ENCODE measurements around the gene MAN1A2. TPM values are rescaled to one million over a fixed set of nuclear protein-coding genes. Genes with fewer than 3 reads are reported as not detected.
"Not testable (repeated sequence)": the region's sequence is repeated elsewhere in the genome, so short reads cannot be mapped to it uniquely, and the experiment has no call there.

Gene MAN1A2
- total RNA-seq, 1 donor from 2014 or later: 23.1 TPM

DNA sequence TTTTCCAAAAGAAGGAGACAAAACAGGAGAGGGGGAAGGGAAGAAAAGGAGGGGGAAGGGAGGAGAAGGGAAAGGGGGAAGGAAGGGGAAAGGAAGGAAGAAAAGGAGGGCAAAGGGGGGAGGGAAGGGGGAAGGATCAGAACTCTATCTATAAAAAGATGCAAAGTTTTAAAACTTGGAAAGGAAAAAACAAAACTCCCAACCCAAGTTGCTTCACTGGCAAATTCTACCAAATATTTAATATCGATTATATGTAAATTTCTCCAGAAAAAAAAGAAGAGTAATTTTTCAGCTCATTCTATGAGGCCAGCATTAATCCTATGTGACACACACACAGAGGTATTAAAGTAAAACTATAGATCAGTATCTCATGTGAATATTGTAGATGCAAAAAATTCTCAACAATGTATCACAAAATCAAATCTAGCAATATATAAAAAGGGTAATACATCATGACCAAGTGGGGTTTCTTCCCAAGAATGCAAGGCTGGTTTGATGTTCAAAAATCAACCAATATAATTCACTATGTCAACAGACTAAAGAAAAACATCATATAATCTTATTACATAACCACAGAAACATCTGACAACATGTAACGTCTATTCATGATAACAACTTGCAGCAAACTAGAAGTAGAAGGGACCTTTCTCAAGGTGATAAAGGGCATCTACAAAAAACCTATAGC, 57.9 kb downstream of the MAN1A2 start:
- no peak overlapping the region for H3K4me3 ChIP-seq (ENCODE audit: low read depth, low read length)
- TF ChIP-seq, protein P1, sequence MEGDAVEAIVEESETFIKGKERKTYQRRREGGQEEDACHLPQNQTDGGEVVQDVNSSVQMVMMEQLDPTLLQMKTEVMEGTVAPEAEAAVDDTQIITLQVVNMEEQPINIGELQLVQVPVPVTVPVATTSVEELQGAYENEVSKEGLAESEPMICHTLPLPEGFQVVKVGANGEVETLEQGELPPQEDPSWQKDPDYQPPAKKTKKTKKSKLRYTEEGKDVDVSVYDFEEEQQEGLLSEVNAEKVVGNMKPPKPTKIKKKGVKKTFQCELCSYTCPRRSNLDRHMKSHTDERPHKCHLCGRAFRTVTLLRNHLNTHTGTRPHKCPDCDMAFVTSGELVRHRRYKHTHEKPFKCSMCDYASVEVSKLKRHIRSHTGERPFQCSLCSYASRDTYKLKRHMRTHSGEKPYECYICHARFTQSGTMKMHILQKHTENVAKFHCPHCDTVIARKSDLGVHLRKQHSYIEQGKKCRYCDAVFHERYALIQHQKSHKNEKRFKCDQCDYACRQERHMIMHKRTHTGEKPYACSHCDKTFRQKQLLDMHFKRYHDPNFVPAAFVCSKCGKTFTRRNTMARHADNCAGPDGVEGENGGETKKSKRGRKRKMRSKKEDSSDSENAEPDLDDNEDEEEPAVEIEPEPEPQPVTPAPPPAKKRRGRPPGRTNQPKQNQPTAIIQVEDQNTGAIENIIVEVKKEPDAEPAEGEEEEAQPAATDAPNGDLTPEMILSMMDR (conservative IDR thresholded peaks at IDR 0.05; ENCODE audit: low read depth, low read length): no peak
- no peak for DNase-seq (ENCODE audit: low read depth)

DNA sequence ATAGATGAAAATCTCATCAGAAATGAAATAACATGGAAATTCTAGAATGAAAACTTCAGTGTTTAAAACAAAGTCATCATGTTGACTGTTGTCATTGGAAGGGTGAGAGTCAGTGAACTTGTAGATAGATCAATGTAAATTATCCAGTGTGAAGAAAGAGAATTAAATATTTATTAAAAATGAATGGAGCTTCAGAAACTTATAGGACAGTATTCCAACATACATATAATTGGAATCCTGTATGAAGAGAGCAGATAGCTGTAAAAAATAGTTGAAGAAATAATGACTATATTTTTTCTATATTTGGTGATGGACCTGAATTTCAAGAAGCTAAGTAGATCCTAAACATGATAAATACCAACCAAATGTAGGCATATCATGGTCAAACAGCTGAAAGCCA, 60.0 kb downstream of the MAN1A2 start:
- H3K4me3 ChIP-seq (ENCODE audit: low read depth, low read length): no peak overlapping the region
- DNase-seq (ENCODE audit: low read depth): no peak
- TF ChIP-seq, protein P1 (conservative IDR thresholded peaks at IDR 0.05; ENCODE audit: low read depth, low read length): no peak

DNA sequence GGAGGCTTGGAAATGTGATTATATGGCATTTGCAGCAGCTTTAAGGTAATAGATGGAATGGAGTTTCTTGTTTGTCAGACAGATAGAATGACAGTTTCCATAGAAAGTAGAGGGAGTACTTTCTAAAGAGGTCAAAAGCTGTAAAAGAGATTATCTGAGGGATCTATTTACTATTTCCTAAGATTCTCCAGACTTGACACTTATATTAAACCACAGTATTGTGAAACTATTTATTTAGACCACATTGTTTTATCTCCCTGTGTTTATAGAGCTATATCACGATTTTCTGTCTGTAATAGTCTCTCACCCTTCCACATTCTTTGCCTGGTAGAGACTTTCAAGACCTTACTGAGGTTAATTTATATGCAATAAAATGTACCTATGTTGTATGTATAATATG, 66.7 kb downstream of the MAN1A2 start:
- DNase-seq (ENCODE audit: low read depth): no peak
- no peak overlapping the region for H3K4me3 ChIP-seq (ENCODE audit: low read depth, low read length)
- TF ChIP-seq, protein P1 (conservative IDR thresholded peaks at IDR 0.05; ENCODE audit: low read depth, low read length): no peak

DNA sequence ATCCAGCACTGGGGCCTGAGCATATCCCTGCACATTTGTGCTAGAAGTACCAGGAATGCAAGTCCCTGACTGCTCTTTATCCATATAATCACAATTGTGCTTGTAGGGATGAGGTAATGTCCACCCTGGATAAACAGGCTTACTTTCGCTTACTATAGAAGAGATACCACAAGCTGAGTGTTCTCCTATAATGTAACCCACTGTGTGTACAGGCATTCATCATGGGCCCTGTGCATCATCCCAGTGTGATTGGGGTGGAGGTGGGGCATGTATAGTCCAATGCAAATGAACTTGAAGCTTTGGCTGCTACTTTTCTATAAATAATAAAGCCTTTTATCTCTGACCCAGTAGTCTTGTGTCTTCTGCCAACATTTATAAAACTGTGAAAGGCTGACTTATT, 69.3 kb downstream of the MAN1A2 start:
- TF ChIP-seq, protein P1 (conservative IDR thresholded peaks at IDR 0.05; ENCODE audit: low read depth, low read length): no peak
- no peak overlapping the region for H3K4me3 ChIP-seq (ENCODE audit: low read depth, low read length)
- DNase-seq (ENCODE audit: low read depth): no peak

DNA sequence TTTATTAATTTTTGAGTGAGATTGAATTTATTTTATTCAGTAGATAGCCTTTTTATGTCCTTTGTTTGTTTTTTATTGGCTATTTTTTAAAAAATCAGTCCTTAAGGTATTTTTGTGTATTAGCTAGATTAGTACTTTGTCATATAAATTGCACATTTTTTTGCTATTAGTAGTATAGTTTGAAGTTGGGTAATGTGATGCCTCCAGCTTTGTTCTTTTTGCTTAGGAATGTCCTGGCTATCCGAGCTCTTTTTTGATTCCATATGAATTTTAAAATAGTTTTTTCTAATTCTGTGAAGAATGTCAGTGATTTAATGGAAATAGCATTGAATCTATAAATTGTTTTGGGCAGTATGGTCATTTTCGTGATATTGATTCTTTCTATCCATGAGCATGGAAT, 80.4 kb downstream of the MAN1A2 start:
- no peak for DNase-seq (ENCODE audit: low read depth)
- H3K4me3 ChIP-seq (ENCODE audit: low read depth, low read length): no peak overlapping the region
- TF ChIP-seq, protein P1 (conservative IDR thresholded peaks at IDR 0.05; ENCODE audit: low read depth, low read length): no peak

DNA sequence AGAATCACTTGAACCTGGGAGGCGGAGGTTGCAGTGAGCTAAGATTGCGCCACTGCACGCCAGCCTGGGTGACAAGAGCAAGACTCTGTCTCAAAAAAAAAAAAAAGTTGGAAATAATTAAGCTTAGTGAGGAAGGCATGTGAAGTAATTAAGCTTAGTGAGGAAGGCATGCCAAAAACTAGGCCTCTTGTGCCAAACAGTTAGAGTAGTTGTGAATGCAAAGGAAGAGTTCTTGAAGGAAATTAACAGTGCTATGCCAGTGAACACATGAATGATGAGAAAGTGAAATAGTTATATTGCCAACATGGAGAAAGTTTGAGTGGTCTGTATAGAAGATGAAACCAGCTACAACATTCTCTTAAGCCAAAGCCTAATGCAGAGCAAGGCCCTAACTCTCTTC, 85.0 kb downstream of the MAN1A2 start:
- no peak for DNase-seq (ENCODE audit: low read depth)
- TF ChIP-seq, protein P1 (conservative IDR thresholded peaks at IDR 0.05; ENCODE audit: low read depth, low read length): no peak
- H3K4me3 ChIP-seq (ENCODE audit: low read depth, low read length): no peak overlapping the region

DNA sequence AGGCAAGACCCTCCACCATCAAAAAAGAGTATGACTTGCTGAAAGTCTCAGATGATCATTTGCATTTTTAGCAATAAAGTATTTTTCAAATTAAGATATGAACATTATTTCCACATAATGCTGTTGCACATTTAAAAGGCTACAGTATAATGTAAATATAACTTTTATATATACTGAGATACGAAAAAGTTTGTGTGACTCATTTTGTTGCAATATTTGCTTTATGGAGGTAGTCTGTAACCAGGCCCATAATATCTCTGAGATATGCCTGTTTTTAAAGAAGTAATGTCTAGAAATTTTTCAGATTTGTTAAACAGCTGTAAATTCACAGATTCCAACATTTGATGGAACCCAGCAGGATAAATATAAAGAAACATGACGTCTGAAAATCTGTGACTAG, 86.7 kb downstream of the MAN1A2 start:
- DNase-seq (ENCODE audit: low read depth): no peak
- TF ChIP-seq, protein P1 (conservative IDR thresholded peaks at IDR 0.05; ENCODE audit: low read depth, low read length): no peak
- no peak overlapping the region for H3K4me3 ChIP-seq (ENCODE audit: low read depth, low read length)

DNA sequence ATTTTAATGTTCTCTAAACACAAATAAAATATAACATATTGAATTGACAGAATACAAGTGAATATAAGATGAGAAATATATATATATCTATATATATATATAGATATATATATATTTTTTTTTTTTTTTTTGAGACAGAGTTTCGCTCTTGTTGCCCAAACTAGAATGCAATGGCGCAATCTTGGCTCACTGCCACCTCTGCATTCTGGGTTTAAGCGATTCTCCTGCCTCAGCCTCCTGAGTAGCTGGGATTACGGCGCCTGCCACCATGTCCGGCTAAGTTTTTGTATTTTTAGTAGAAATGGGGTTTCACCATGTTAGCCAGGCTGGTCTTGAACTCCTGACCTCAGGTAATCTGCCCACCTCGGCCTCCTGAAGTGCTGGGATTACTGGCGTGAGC, 91.2 kb downstream of the MAN1A2 start:
- DNase-seq (ENCODE audit: low read depth): not testable (repeated sequence)

More for the DNA sequence above, 91.2 kb downstream of the MAN1A2 start:
- H3K4me3 ChIP-seq (ENCODE audit: low read depth, low read length): not testable (repeated sequence)
